ENCODE measurements around the gene ZFPL1.

The ZFPL1 gene

DNA sequence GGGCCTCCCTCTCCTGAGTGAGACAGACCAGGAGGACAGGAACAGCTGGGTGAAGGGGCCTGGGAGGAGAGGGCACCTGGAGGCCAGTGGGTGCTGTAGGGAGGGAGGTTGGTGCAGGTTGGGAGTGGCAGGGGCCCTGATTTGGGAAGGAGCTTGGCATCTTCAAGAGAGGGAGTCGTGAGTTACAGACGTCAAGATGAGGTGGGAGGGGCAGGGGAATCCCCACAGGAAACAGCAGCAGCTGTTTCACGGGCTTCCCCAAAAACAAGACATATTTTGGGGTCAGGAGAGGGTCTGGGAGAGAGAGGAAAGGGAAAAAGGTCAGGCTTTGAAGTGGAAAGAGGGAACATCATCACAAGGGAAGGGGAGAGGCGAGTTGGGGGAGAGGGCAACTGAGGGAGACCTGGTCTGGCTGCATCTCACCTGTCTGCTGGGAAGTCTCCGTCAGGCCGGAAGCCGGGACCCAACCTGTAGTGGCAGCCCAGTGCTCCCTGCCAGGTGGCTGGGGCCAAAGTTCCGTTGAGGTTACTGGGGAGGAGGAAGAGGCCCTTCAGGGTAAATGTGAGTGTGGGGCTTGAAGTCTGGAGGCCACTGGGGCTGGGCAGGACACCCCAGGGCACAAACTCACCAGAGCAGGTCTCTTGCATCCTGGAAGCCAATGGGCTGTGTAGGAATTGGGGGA is 30.1 kb upstream of the ZFPL1 start:
- ATAC-seq (replicated peaks) (peak; percentile 54), DNase-seq (no peak)
- no peaks in the 10 kb centered on the region for H3K9me3 Mint-ChIP-seq
- peak overlapping the region; percentile 38 to 83 for H3K27ac Mint-ChIP-seq
- H3K36me3 Mint-ChIP-seq (ENCODE audit: insufficient read depth) = no peaks in the 10 kb centered on the region
- peak overlapping the region in 1 of 2 donors; percentile 26 for H3K4me3 Mint-ChIP-seq
- peaks cover 9 to 12% of the 10 kb centered on the region in 2 donors for H3K4me1 Mint-ChIP-seq (ENCODE audit: low read depth in 2 of 2)
- H3K27me3 Mint-ChIP-seq = peaks cover 0 to 6% of the 10 kb centered on the region in 2 donors

DNA sequence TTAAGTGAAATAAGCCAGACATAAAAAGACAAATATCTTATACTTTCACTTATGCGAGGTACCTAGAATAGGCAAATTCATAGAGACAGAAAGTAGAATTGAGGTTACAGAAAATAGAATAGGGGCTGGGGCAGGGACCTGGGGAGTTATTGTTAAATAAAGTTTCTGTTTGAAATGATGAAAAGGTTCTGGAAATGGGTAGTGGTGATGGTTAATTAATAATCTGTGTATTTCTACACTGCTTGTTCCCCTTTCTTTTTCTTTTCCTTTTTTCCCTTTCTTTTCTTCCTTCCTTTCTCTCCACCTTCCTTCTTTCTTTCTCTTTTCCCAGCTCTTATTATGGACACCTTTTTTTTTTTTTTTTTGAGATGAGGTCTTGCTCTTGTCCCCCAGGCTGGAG is 28.5 kb upstream of the ZFPL1 start:
- H3K4me3 Mint-ChIP-seq = no peak overlapping the region
- no peaks in the 10 kb centered on the region for H3K9me3 Mint-ChIP-seq
- H3K27ac Mint-ChIP-seq = no peak overlapping the region
- DNase-seq (no peak), ATAC-seq (replicated peaks) (no peak)
- H3K36me3 Mint-ChIP-seq (ENCODE audit: insufficient read depth) = no peaks in the 10 kb centered on the region
- H3K4me1 Mint-ChIP-seq (ENCODE audit: low read depth in 2 of 2) = peaks cover 9 to 12% of the 10 kb centered on the region in 2 donors
- H3K27me3 Mint-ChIP-seq = peaks cover 0 to 6% of the 10 kb centered on the region in 2 donors

DNA sequence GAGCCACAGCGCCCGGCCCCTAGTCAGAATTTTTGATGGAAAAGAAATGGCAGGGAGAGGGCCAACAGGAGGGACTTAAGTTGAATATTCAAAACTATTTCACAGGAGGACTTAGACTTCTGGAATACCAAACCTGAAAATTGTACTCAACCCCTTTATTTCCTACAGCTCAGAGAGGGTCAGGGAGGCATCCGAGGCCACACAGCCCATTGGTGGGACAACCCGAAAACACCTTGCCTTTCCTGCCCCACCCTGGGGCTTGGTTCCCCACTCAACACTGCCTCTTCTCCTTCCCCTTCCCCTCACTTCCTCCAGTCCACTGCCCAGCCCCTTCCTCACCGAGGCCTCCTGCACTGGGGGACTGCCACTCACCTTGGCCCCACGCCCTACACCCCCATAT is 27.0 kb upstream of the ZFPL1 start:
- H3K4me1 Mint-ChIP-seq (ENCODE audit: low read depth in 2 of 2) = peaks cover 11 to 12% of the 10 kb centered on the region in 2 donors
- H3K27ac Mint-ChIP-seq = no peak overlapping the region
- H3K36me3 Mint-ChIP-seq (ENCODE audit: insufficient read depth) = no peaks in the 10 kb centered on the region

DNA sequence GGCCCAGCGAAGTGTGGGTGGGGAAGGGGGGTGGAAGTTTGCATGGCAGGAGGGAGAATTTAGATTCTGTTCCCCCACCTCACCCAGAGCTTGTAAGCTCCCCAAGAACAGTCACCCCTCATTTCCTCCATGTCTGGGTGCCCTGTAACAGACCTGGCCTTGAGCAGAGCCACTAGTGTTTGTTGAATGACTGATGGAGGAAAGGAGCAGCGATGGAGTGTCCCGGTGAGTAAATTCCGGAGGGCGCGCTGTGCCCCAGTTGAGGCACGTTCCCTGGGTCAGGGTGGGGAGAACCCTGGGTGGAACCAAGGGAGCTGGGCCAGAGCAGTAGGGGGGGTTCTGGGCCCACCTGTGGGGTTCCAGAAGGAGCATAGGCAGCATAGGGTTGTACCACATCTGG is 26.5 kb upstream of the ZFPL1 start:
- Mint-ChIP-seq H3K4me1 (ENCODE audit: low read depth in 2 of 2) (peaks cover 12 to 14% of the 10 kb centered on the region in 2 donors), H3K4me3 (no peak overlapping the region), H3K27me3 (peaks cover 4 to 7% of the 10 kb centered on the region in 2 donors), H3K27ac (no peak overlapping the region), H3K36me3 (ENCODE audit: insufficient read depth) (no peaks in the 10 kb centered on the region), H3K9me3 (no peaks in the 10 kb centered on the region)
- ATAC-seq (replicated peaks) (no peak), DNase-seq (no peak)

More for the DNA sequence above, 27.0 kb upstream of the ZFPL1 start:
- DNase-seq (no peak), ATAC-seq (replicated peaks) (no peak)
- H3K9me3 Mint-ChIP-seq = no peaks in the 10 kb centered on the region
- H3K27me3 Mint-ChIP-seq = peaks cover 2 to 6% of the 10 kb centered on the region in 2 donors
- no peak overlapping the region for H3K4me3 Mint-ChIP-seq

DNA sequence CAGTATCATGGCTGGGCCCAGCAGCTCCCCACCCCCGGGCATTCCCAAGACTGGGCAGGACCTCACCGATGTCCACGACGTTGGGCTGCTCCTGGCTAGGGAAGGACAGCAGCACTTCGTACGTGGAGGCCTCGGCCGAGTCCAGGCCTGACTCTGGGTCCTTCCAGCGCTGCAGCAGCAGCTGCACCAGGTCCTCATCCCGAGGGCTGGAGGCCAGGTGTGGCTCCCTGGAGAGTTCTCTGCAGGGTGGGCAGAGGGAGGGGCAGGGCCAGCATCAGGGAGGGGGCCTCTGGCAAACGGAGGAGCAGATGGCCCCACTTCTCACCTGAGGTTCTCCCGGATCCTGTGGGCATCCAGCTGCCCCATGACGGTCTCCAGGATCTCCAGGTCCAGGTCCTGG is 26.0 kb upstream of the ZFPL1 start:
- Mint-ChIP-seq H3K27me3 (peaks cover 0 to 12% of the 10 kb centered on the region in 2 donors), H3K36me3 (ENCODE audit: insufficient read depth) (no peaks in the 10 kb centered on the region), H3K9me3 (no peaks in the 10 kb centered on the region), H3K4me3 (no peak overlapping the region), H3K4me1 (ENCODE audit: low read depth in 2 of 2) (peaks cover 12 to 14% of the 10 kb centered on the region in 2 donors), H3K27ac (no peak overlapping the region)
- DNase-seq (no peak), ATAC-seq (replicated peaks) (no peak)

DNA sequence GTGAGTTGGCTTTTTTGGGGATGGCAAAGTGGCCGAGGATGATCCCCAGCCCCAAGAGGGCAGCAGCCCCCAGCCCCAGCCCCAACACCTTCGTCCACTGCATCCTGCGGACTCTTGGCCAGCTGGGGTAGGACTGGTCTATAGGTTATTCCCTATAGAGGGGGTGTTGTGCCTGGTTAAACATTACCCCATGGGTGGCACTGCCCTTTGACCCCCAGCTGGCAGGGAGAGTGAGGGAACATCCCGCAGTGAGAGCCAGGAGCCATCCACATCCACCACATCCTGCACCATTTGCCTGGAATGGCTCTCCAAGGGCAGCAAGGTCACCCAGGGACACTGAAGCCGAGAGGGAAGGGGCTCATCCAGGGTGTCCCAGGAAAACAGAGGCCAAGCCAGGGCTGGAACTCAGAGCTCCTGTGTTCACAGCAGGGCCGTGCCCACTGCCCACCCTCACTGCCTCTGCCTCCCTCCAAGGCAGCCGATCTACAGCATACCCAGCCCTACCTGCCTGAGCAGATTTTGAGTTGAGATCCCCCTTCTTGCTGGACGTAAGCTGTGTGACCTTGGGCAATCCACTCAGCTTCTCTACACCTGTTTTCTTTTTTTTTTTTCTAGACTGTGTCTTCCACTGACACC is 25.5 kb upstream of the ZFPL1 start, which contains the start of gene NAALADL1:
Gene NAALADL1, minus strand, starts transcription at position 135 of the 636 bp plus-strand sequence. Its CDS starts 32 bp downstream, at position 103.
- Mint-ChIP-seq H3K27me3 (peaks cover 0 to 14% of the 10 kb centered on the region in 2 donors), H3K4me1 (ENCODE audit: low read depth in 2 of 2) (peaks cover 8 to 14% of the 10 kb centered on the region in 2 donors), H3K4me3 (no peak within 1 kb of the TSS), H3K36me3 (ENCODE audit: insufficient read depth) (no peaks in the 10 kb centered on the region), H3K27ac (no peak within 1 kb of the TSS), H3K9me3 (no peaks in the 10 kb centered on the region)
- no peak for DNase-seq
- no peak for ATAC-seq (replicated peaks)

DNA sequence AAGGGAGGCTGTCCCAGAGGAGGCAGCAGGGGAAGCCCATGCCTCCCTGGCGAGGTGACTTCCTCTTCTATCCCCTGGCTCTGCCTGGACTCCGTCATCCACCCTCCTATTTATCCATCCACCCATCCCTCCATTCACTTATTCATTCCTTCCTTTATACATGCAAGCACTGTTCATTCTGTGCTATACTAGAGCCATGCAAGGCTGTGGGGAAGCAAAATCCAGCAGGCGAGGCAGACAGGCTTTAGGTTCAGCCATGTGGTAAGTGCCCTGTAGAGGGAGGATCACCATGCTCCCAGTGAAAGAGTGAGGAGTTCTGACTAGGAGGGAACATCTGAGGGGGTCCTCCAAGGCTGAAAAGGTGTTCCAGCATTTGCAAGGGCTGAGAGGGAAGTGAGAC is 24.5 kb upstream of the ZFPL1 start:
- Mint-ChIP-seq H3K27me3 (peaks cover 0 to 14% of the 10 kb centered on the region in 2 donors), H3K36me3 (ENCODE audit: insufficient read depth) (no peaks in the 10 kb centered on the region), H3K4me3 (no peak overlapping the region), H3K9me3 (no peaks in the 10 kb centered on the region), H3K4me1 (ENCODE audit: low read depth in 2 of 2) (peaks cover 0 to 5% of the 10 kb centered on the region in 2 donors), H3K27ac (no peak overlapping the region)
- ATAC-seq (replicated peaks) (no peak), DNase-seq (no peak)

DNA sequence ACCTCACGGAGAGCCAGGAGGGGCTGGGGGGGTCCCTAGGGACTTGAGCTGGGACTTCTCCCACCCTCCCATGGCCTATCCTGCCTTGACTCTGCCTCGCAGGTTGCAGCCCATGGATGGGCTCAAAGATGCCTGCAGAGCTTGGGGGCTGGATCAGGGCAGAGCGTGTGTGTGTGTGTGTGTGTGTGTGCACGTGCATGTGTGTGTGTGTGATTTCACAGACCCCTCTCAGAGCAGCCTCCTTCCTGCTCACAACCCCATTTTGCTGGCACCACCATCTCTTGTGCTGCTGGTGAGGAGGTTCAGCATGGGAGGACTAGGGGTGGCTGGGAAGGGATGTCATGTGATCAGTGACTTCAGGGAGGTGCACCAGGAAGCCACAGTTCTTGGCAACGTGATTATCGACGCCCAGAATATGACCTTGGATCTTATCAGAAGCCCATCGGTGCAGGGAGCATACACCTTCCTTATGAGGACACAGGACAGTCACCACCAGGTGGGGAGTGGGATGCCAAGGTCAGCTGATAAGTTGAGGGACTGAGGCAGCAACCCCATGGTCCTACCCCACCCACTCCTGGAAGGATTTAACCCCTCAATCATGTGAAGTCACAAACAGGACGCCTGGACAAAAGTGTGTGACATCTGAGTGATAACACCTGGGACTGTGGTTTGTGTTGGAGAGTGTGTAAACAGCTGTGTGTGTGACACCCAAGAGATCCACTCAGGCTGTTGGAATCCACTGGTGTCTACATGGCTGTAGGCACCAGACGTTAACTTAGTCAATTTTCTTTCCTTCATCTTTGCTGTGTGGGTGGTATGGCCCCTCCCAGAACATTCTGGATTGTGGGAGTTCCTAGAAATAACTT is 23.8 kb upstream of the ZFPL1 start:
- Mint-ChIP-seq H3K4me1 (ENCODE audit: low read depth in 2 of 2) (peaks cover 0 to 5% of the 10 kb centered on the region in 2 donors), H3K27ac (no peak overlapping the region), H3K4me3 (no peak overlapping the region), H3K27me3 (peaks cover 0 to 14% of the 10 kb centered on the region in 2 donors), H3K9me3 (no peaks in the 10 kb centered on the region), H3K36me3 (ENCODE audit: insufficient read depth) (no peaks in the 10 kb centered on the region)
- DNase-seq = no peak
- ATAC-seq (replicated peaks) = no peak

DNA sequence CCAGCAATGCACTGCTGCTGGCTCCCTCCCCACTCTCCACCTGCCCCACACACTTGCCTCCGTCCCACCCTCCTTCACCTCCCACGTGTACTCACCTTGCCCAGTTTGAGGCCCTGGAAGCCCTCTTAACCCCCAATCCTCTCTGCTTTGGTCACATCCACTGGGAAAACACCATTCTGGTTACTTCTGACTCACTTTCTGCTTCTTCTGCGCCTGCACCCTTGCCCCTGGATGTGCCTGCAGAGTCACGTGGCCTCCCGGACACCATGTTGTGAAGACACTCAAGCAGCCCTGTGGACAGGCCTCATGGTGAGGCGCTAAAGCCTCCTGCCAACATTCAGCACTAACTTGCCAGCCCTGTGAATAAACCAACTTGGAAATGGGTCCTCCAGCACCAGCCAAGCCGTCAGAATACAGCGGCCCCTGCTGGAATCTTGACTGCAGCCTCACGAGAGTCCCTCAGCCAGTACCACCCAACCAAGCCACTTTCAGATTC is 23.1 kb upstream of the ZFPL1 start:
- Mint-ChIP-seq H3K4me1 (ENCODE audit: low read depth in 2 of 2) (peaks cover 0 to 5% of the 10 kb centered on the region in 2 donors), H3K27me3 (peaks cover 0 to 14% of the 10 kb centered on the region in 2 donors), H3K36me3 (ENCODE audit: insufficient read depth) (no peaks in the 10 kb centered on the region), H3K9me3 (no peaks in the 10 kb centered on the region), H3K4me3 (no peak overlapping the region), H3K27ac (peak overlapping the region in 1 of 2 donors; percentile 38)
- no peak for ATAC-seq (replicated peaks)
- no peak for DNase-seq

DNA sequence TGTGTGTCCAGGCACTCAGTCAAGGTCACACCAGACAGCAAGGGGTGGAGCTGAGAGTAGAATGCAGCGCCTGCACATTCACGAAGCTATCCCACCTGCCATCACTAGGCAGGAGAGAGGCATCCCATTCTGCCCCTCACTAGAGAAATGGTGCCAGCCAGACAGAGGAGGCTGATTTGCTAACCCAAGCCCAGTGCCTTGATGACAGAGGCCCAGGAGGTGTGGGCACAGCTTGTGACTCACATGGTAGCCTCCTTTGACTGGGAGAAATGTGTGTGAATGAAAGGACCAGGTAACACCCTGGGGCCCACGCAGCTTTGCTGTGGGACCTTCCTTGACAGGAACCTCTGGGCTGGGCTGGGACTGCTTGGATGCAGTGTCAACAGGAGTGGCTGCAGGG is 20.5 kb upstream of the ZFPL1 start:
- Mint-ChIP-seq H3K27ac (no peak overlapping the region), H3K36me3 (ENCODE audit: insufficient read depth) (no peaks in the 10 kb centered on the region), H3K4me3 (no peak overlapping the region), H3K27me3 (peaks cover 0 to 14% of the 10 kb centered on the region in 2 donors), H3K4me1 (ENCODE audit: low read depth in 2 of 2) (peaks cover 0 to 5% of the 10 kb centered on the region in 2 donors), H3K9me3 (no peaks in the 10 kb centered on the region)
- DNase-seq = no peak
- no peak for ATAC-seq (replicated peaks)

DNA sequence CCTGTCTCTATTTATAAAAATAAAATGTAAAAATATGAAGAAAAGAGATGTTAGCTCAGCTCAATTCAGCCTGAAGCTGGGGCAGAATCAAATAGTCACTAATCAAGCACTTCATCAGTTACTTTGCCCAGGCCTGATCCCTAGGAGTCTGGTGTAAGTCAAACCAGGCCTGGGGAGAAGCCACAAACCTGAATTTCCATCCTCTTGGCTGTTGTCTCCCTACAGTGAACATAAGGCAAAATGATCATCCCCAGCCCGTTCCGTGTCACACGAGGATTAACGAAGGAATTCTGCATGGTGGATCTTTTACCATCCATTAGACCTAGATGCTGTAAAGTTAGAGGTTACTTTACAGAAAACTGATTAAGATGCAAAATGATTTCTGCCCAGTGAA is 19.2 kb upstream of the ZFPL1 start:
- no peaks in the 10 kb centered on the region for H3K36me3 Mint-ChIP-seq (ENCODE audit: insufficient read depth)
- H3K4me1 Mint-ChIP-seq (ENCODE audit: low read depth in 2 of 2) = peaks cover 0 to 5% of the 10 kb centered on the region in 2 donors
- DNase-seq (no peak), ATAC-seq (replicated peaks) (no peak)
- no peak overlapping the region for H3K27ac Mint-ChIP-seq
- H3K4me3 Mint-ChIP-seq = no peak overlapping the region
- H3K9me3 Mint-ChIP-seq = no peaks in the 10 kb centered on the region
- peaks cover 0 to 14% of the 10 kb centered on the region in 2 donors for H3K27me3 Mint-ChIP-seq

DNA sequence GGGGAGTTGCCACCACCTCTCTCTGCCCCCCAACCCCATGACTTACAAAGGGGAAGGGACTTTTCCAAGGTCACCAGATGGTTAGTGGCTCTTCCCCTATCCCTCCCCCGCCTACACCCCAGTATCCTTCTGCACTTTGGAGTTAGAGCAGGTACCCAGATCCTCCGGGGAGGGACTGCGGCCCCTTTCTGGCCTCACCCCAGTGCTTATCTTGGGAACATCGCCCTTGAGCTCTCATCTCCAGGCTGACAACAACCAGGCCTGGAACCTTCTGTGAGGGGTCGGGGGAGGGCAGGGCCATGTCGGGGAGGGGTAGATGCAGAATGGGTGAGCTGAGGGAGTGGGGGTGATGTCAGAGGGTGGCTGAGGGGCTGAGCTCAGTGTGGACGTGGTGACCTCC is 18.2 kb upstream of the ZFPL1 start:
- no peaks in the 10 kb centered on the region for H3K9me3 Mint-ChIP-seq
- no peak overlapping the region for H3K4me3 Mint-ChIP-seq
- no peaks in the 10 kb centered on the region for H3K36me3 Mint-ChIP-seq (ENCODE audit: insufficient read depth)
- H3K27ac Mint-ChIP-seq = no peak overlapping the region
- H3K27me3 Mint-ChIP-seq = peaks cover 0 to 14% of the 10 kb centered on the region in 2 donors
- ATAC-seq (replicated peaks) = no peak
- no peak for DNase-seq
- peaks cover 0 to 5% of the 10 kb centered on the region in 2 donors for H3K4me1 Mint-ChIP-seq (ENCODE audit: low read depth in 2 of 2)

DNA sequence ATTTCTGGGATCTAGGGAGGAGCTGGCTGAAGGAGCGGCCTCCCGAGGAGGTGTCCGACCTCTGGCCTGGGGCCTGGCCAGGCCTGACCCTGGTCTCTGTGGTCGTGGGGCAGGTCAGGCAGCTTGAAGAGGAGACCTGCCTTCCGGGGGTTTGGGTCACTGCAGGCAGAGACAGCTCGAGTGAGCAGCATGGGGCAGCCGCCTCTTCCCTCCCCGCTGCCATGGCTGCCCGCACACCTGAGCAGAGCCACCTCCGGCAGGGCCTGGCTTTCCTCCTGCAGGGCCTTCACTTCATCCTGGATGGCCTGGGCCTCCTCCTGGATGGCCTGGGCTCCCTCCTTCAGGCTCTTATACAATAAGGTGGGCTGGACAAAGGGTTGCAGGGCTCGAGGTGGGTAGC is 17.7 kb upstream of the ZFPL1 start:
- Mint-ChIP-seq H3K9me3 (no peaks in the 10 kb centered on the region), H3K27me3 (peaks cover 0 to 14% of the 10 kb centered on the region in 2 donors), H3K4me1 (ENCODE audit: low read depth in 2 of 2) (peaks cover 0 to 3% of the 10 kb centered on the region in 2 donors), H3K27ac (no peak overlapping the region), H3K36me3 (ENCODE audit: insufficient read depth) (no peaks in the 10 kb centered on the region), H3K4me3 (no peak overlapping the region)
- ATAC-seq (replicated peaks) (no peak), DNase-seq (no peak)

Data from effector memory CD8-positive, alpha-beta T cell (primary cell).